K562 (cell line): Measurements from ENCODE around the gene PRR23B. TPM values are rescaled to one million over a fixed set of nuclear protein-coding genes. Genes with fewer than 3 reads are reported as not detected.

ENCODE experiments used
- polyA plus RNA-seq, 8 experiments: library from polyadenylated mRNA; depleted of rRNA in 4 of 8; stranded (reverse) in 5 of 8; unstranded in 3 of 8; fragments of >200 nt; fragmentation: Nextera tagmentation in 2 of 8; fragmentation: Illumina TruSeq in 1 of 8; extraction: Ambion mirVana in 2 of 8; extraction: Trizol in 1 of 8; gene quantifications; 2 replicates each; pipeline versions ENCODE4 v1.2.1 to v1.2.3, GENCODE V29; 2011 to 2014; ENCODE audit warnings: inconsistent platforms in 1 of 8, missing spikeins in 1 of 8
- total RNA-seq, 7 experiments: library from RNA; depleted of rRNA in 6 of 7; stranded (reverse); fragments of >200 nt in 6 of 7; fragmentation: Illumina TruSeq in 2 of 7; extraction: Trizol in 2 of 7; gene quantifications; 2 replicates each; pipeline versions ENCODE4 v1.2.1 to v1.2.3, GENCODE V29; 2011 to 2021; ENCODE audit warnings: low replicate concordance in 1 of 7

Gene PRR23B
- total and polyA plus RNA-seq, 9 of the 15 experiments (the other 6 are each of a cell fraction or from before 2014, with no cell fraction given), result not detected

Other genes with a start within 250 kb of the PRR23B start
- 26.2 and 30.0 TPM in 2 replicates for gene PIK3CB, start 186.0 kb downstream of the PRR23B start, total RNA-seq (2014; rRNA removed)
- gene PIK3CB, start 186.0 kb downstream of the PRR23B start, total RNA-seq (2014; rRNA removed; fragmentation: Illumina TruSeq; extraction: Trizol), result 28.3 and 35.0 TPM in 2 replicates
- gene PIK3CB, start 186.0 kb downstream of the PRR23B start, total RNA-seq (2015; rRNA removed; fragmentation: Illumina TruSeq; extraction: Trizol), result 21.6 and 23.0 TPM in 2 replicates
- 53.8 and 62.6 TPM in 2 replicates for gene PIK3CB, start 186.0 kb downstream of the PRR23B start, total RNA-seq (2021)
- gene PIK3CB, start 186.0 kb downstream of the PRR23B start, polyA plus RNA-seq (2011; rRNA removed), result 41.4 and 45.4 TPM in 2 replicates
- 58.8 and 59.8 TPM in 2 replicates for gene PIK3CB, start 186.0 kb downstream of the PRR23B start, polyA plus RNA-seq (2014; fragmentation: Illumina TruSeq; extraction: Trizol)
- gene PIK3CB, start 186.0 kb downstream of the PRR23B start, polyA plus RNA-seq (2014; fragmentation: Nextera tagmentation; extraction: Ambion mirVana), result 10 to 100 TPM; 15.3 to 19.6 TPM
- 36.9 and 40.4 TPM in 2 replicates for gene PIK3CB, start 186.0 kb downstream of the PRR23B start, polyA plus RNA-seq (2014; rRNA removed)
- 10.8 and 13.3 TPM in 2 replicates for gene FOXL2, start 73.8 kb downstream of the PRR23B start, total RNA-seq (2014; rRNA removed)
- gene FOXL2, start 73.8 kb downstream of the PRR23B start, total RNA-seq (2014; rRNA removed; fragmentation: Illumina TruSeq; extraction: Trizol), result 2.1 and 2.4 TPM in 2 replicates
- gene FOXL2, start 73.8 kb downstream of the PRR23B start, total RNA-seq (2015; rRNA removed; fragmentation: Illumina TruSeq; extraction: Trizol), result 4.1 and 4.6 TPM in 2 replicates
- gene FOXL2, start 73.8 kb downstream of the PRR23B start, total RNA-seq (2021), result 21.4 and 22.1 TPM in 2 replicates
- 3.1 and 4.0 TPM in 2 replicates for gene FOXL2, start 73.8 kb downstream of the PRR23B start, polyA plus RNA-seq (2011; rRNA removed)
- gene FOXL2, start 73.8 kb downstream of the PRR23B start, polyA plus RNA-seq (2014; fragmentation: Illumina TruSeq; extraction: Trizol), result 3.2 and 5.5 TPM in 2 replicates
- under 1 TPM; 0.27 to 0.29 TPM for gene FOXL2, start 73.8 kb downstream of the PRR23B start, polyA plus RNA-seq (2014; fragmentation: Nextera tagmentation; extraction: Ambion mirVana)
- 12.6 and 14.3 TPM in 2 replicates for gene FOXL2, start 73.8 kb downstream of the PRR23B start, polyA plus RNA-seq (2014; rRNA removed)
- gene FOXL2NB, start 73.7 kb downstream of the PRR23B start, total RNA-seq (2014; rRNA removed), result 9.5 and 12.6 TPM in 2 replicates
- 5.9 and 6.1 TPM in 2 replicates for gene FOXL2NB, start 73.7 kb downstream of the PRR23B start, total RNA-seq (2014; rRNA removed; fragmentation: Illumina TruSeq; extraction: Trizol)
- gene FOXL2NB, start 73.7 kb downstream of the PRR23B start, total RNA-seq (2015; rRNA removed; fragmentation: Illumina TruSeq; extraction: Trizol), result 5.0 and 5.1 TPM in 2 replicates
- gene FOXL2NB, start 73.7 kb downstream of the PRR23B start, total RNA-seq (2021), result 10.2 TPM in 2 replicates
- gene FOXL2NB, start 73.7 kb downstream of the PRR23B start, polyA plus RNA-seq (2011; rRNA removed), result 17.4 and 20.3 TPM in 2 replicates
- 9.0 and 10.1 TPM in 2 replicates for gene FOXL2NB, start 73.7 kb downstream of the PRR23B start, polyA plus RNA-seq (2014; fragmentation: Illumina TruSeq; extraction: Trizol)
- under 1 TPM; 0.71 to 0.86 TPM for gene FOXL2NB, start 73.7 kb downstream of the PRR23B start, polyA plus RNA-seq (2014; fragmentation: Nextera tagmentation; extraction: Ambion mirVana)
- gene FOXL2NB, start 73.7 kb downstream of the PRR23B start, polyA plus RNA-seq (2014; rRNA removed), result 13.5 and 18.4 TPM in 2 replicates
- not detected in 2 replicates for gene PRR23A, start 14.7 kb downstream of the PRR23B start, total RNA-seq (2014; rRNA removed)
- gene PRR23A, start 14.7 kb downstream of the PRR23B start, total RNA-seq (2014; rRNA removed; fragmentation: Illumina TruSeq; extraction: Trizol), result not detected in 2 replicates
- not detected in 2 replicates for gene PRR23A, start 14.7 kb downstream of the PRR23B start, total RNA-seq (2015; rRNA removed; fragmentation: Illumina TruSeq; extraction: Trizol)
- gene PRR23A, start 14.7 kb downstream of the PRR23B start, total RNA-seq (2021), result not detected in 2 replicates
- not detected in 2 replicates for gene PRR23A, start 14.7 kb downstream of the PRR23B start, polyA plus RNA-seq (2011; rRNA removed)
- gene PRR23A, start 14.7 kb downstream of the PRR23B start, polyA plus RNA-seq (2014; fragmentation: Illumina TruSeq; extraction: Trizol), result not detected in 2 replicates
- not detected for gene PRR23A, start 14.7 kb downstream of the PRR23B start, polyA plus RNA-seq (2014; fragmentation: Nextera tagmentation; extraction: Ambion mirVana)
- not detected in 2 replicates for gene PRR23A, start 14.7 kb downstream of the PRR23B start, polyA plus RNA-seq (2014; rRNA removed)
- gene PRR23C, start 24.0 kb upstream of the PRR23B start, total RNA-seq (2014; rRNA removed), result not detected in 2 replicates
- gene PRR23C, start 24.0 kb upstream of the PRR23B start, total RNA-seq (2014; rRNA removed; fragmentation: Illumina TruSeq; extraction: Trizol), result not detected in 2 replicates
- not detected in 2 replicates for gene PRR23C, start 24.0 kb upstream of the PRR23B start, total RNA-seq (2015; rRNA removed; fragmentation: Illumina TruSeq; extraction: Trizol)
- not detected in 2 replicates for gene PRR23C, start 24.0 kb upstream of the PRR23B start, total RNA-seq (2021)
- gene PRR23C, start 24.0 kb upstream of the PRR23B start, polyA plus RNA-seq (2011; rRNA removed), result not detected in 2 replicates
- gene PRR23C, start 24.0 kb upstream of the PRR23B start, polyA plus RNA-seq (2014; fragmentation: Illumina TruSeq; extraction: Trizol), result not detected in 2 replicates
- gene PRR23C, start 24.0 kb upstream of the PRR23B start, polyA plus RNA-seq (2014; fragmentation: Nextera tagmentation; extraction: Ambion mirVana), result not detected
- not detected in 2 replicates for gene PRR23C, start 24.0 kb upstream of the PRR23B start, polyA plus RNA-seq (2014; rRNA removed)